Hepatocyte (in vitro differentiated cells): ENCODE results near the gene BCCIP. TPM values are rescaled to one million over a fixed set of nuclear protein-coding genes. Genes with fewer than 3 reads are reported as not detected.

Source experiments
- DNase-seq: peaks from one replicate; pipeline ENCODE4 v3.0.0-alpha.2; 2016; ENCODE audit warnings: low spot score
- H2AFZ ChIP-seq: fragments of 200-600 bp; sonication (generic); 2 replicates; pipeline ENCODE4 v1.6.0; 2016; ENCODE audit warnings: antibody characterized with exemption, mild to moderate bottlenecking
- H3K27ac ChIP-seq: fragments of 200-600 bp; sonication (generic); 2 replicates; pipeline ENCODE4 v1.5.1; 2016; ENCODE audit warnings: mild to moderate bottlenecking
- H3K27me3 ChIP-seq: fragments of 200-600 bp; sonication (generic); 2 replicates; pipeline ENCODE4 v1.6.1; 2016
- H3K36me3 ChIP-seq: fragments of 200-600 bp; sonication (generic); replicated peaks from 2 replicates; pipeline ENCODE4 v1.5.1; 2016; ENCODE audit warnings: low read depth; ENCODE audit not compliant: insufficient read depth
- H3K4me1 ChIP-seq: fragments of 200-600 bp; sonication (generic); 2 replicates; pipeline ENCODE4 v1.5.1; 2016; ENCODE audit warnings: mild to moderate bottlenecking, moderate library complexity; ENCODE audit not compliant: insufficient read depth
- H3K4me2 ChIP-seq: fragments of 200-600 bp; sonication (generic); 2 replicates; pipeline ENCODE4 v1.6.0; 2016
- H3K4me3 ChIP-seq: fragments of 200-600 bp; sonication (generic); 2 replicates; pipeline ENCODE4 v1.5.1; 2016; ENCODE audit warnings: mild to moderate bottlenecking
- H3K79me2 ChIP-seq: fragments of 200-600 bp; sonication (generic); 2 replicates; pipeline ENCODE4 v1.6.0; 2017; ENCODE audit warnings: mild to moderate bottlenecking
- H3K9me2 ChIP-seq: fragments of 200-600 bp; sonication (generic); replicated peaks from 2 replicates; pipeline ENCODE4 v1.6.0; 2017; ENCODE audit warnings: mild to moderate bottlenecking; ENCODE audit not compliant: insufficient read depth
- H3K9me3 ChIP-seq: fragments of 200-600 bp; sonication (generic); 2 replicates; pipeline ENCODE4 v1.5.1; 2016; ENCODE audit warnings: low read depth, mild to moderate bottlenecking
- H4K20me1 ChIP-seq: fragments of 200-600 bp; sonication (generic); 2 replicates; pipeline ENCODE4 v1.6.0; 2016; ENCODE audit warnings: mild to moderate bottlenecking; ENCODE audit not compliant: insufficient read depth, poor library complexity, severe bottlenecking
- EZH2phosphoT487 ChIP-seq: fragments of 200-600 bp; sonication (generic); IDR thresholded peaks from one replicate; pipeline ENCODE4 v1.6.1; 2018; ENCODE audit warnings: antibody characterized with exemption, mild to moderate bottlenecking, low read depth, moderate library complexity; ENCODE audit not compliant: unreplicated experiment, severe bottlenecking
- WGBS: methylation state at CpG from one replicate; pipeline ENCODE4 v1.1.6; 2016; ENCODE audit warnings: low lambda C conversion rate; ENCODE audit errors: missing lambda C conversion rate; 5-methylcytosine and 5-hydroxymethylcytosine counted together
- microRNA counts: library from miRNA; unstranded; fragments of <30 nt; microRNA quantifications from one replicate; lab custom pipeline; 2017
- microRNA-seq: library from miRNA; unstranded; fragments of <30 nt; microRNA quantifications from one replicate; pipeline ENCODE4, GENCODE V29; 2017
- polyA plus RNA-seq: library from polyadenylated mRNA; unstranded; fragments of >200 nt; fragmentation: Nextera tagmentation; extraction: Ambion mirVana; gene quantifications from 2 replicates; pipeline ENCODE4 v1.2.1, GENCODE V29; 2016
- small RNA-seq: library from RNA; depleted of rRNA; stranded (forward); fragments of <200 nt; gene quantifications from one replicate; pipeline ENCODE3, GENCODE V24; 2014
- total RNA-seq: library from RNA; depleted of rRNA; stranded (reverse); fragments of >200 nt; gene quantifications from 2 replicates; pipeline ENCODE4 v1.2.3, GENCODE V29; 2014

Gene BCCIP
- total and polyA plus RNA-seq, 2 experiments from 2014 or later, result 45.0 to 63.2 TPM

DNA sequence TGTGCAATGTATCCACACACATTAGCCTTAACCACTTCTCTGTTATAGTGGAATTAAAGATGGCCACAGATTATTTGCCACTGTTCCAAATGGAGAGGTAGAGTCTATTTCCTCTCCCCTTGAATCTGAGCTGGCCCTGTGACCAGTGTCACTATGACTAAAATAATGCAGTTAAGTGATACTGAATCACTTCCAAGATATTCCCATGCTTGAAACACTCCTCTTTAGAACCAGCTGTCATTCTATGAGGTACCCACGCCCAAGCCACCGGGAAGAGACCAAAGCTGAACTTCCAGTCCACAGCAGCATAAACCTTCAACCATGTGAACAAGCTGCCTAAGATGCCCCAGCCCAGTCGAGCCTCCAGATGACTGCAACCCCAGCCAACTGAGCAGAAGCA, 59.9 kb downstream of the BCCIP start:
- peaks cover 7% of the 10 kb centered on the region for H3K4me1 ChIP-seq
- 97% methylated on average over 3 of the region's 3 CpGs for WGBS

More for the DNA sequence above, 59.9 kb downstream of the BCCIP start:
- Histone ChIP-seq H3K4me3 (no peak overlapping the region), H3K4me2 (no peak overlapping the region), H4K20me1 (no peaks in the 10 kb centered on the region), H3K36me3 (no peaks in the 10 kb centered on the region), H3K27me3 (no peaks in the 10 kb centered on the region), H3K27ac (no peak overlapping the region), H3K79me2 (peaks cover 51% of the 10 kb centered on the region), H2AFZ (no peak overlapping the region), H3K9me3 (no peaks in the 10 kb centered on the region), H3K9me2 (no peaks in the 10 kb centered on the region)
- TF ChIP-seq EZH2phosphoT487, result no peak
- DNase-seq, result no peak

MicroRNAs encoded within 50 kb of the gene (microRNA counts, 767-probe panel; counts per million panel counts)
- not detected for microRNA hsa-miR-4484 (lab: Ali Mortazavi, UCI)

Small RNA genes lying within 50 kb of the gene (microRNA-seq; reads per million reads assigned to microRNA genes)
- gene MIR4484, result not detected

Small RNA genes lying within 50 kb of the gene (small RNA-seq; reads per million reads assigned to genes)
- gene MIR4484 (not detected), gene RF00017 (not detected)

Other genes with a start within 250 kb of the BCCIP start
- gene TEX36, start 140.4 kb upstream of the BCCIP start, total RNA-seq, result not detected in 2 replicates
- not detected in 2 replicates for gene TEX36, start 140.4 kb upstream of the BCCIP start, polyA plus RNA-seq
- gene EDRF1, start 103.8 kb upstream of the BCCIP start, total RNA-seq, result 27.3 and 28.9 TPM in 2 replicates
- 10.1 and 11.4 TPM in 2 replicates for gene EDRF1, start 103.8 kb upstream of the BCCIP start, polyA plus RNA-seq
- not detected in 2 replicates for gene MMP21, start 47.7 kb upstream of the BCCIP start, total RNA-seq
- gene MMP21, start 47.7 kb upstream of the BCCIP start, polyA plus RNA-seq, result 0.21 and 0.22 TPM in 2 replicates
- 52.9 and 55.7 TPM in 2 replicates for gene UROS, start 288 bp upstream of the BCCIP start, total RNA-seq
- 73.1 and 80.4 TPM in 2 replicates for gene UROS, start 288 bp upstream of the BCCIP start, polyA plus RNA-seq
- 47.1 and 50.8 TPM in 2 replicates for gene DHX32, start 57.7 kb downstream of the BCCIP start, total RNA-seq
- 35.8 and 40.6 TPM in 2 replicates for gene DHX32, start 57.7 kb downstream of the BCCIP start, polyA plus RNA-seq
- 0.88 and 6.0 TPM in 2 replicates for gene FANK1, start 73.0 kb downstream of the BCCIP start, total RNA-seq
- gene FANK1, start 73.0 kb downstream of the BCCIP start, polyA plus RNA-seq, result 2.9 and 5.5 TPM in 2 replicates